Measurements from ENCODE around the gene SMG5. TPM values are rescaled to one million over a fixed set of nuclear protein-coding genes. Genes with fewer than 3 reads are reported as not detected.

SMG5 gene
- total RNA-seq, 2 donors from 2014 or later, result 65.2 to 107 TPM

DNA sequence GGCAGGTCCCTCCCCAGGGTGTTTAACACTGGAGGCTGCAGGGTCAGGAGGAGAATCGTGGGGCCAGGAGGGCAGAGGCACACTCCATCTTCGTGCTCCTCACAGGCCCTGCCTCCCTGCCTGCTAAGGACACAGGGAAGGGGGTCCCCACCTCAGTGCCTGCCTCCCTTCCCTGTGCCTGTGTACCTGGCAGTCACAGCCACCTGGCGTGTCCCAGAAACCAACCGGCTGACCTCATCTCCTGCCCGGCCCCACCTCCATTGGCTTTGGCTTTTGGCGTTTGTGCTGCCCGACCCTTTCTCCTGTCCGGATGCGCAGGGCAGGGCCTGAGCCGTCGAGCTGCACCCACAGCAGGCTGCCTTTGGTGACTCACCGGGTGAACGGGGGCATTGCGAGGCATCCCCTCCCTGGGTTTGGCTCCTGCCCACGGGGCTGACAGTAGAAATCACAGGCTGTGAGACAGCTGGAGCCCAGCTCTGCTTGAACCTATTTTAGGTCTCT is 41.3 kb downstream of the SMG5 start:
- no peak for DNase-seq
- H3K36me3 ChIP-seq, result no peaks in the 10 kb centered on the region

DNA sequence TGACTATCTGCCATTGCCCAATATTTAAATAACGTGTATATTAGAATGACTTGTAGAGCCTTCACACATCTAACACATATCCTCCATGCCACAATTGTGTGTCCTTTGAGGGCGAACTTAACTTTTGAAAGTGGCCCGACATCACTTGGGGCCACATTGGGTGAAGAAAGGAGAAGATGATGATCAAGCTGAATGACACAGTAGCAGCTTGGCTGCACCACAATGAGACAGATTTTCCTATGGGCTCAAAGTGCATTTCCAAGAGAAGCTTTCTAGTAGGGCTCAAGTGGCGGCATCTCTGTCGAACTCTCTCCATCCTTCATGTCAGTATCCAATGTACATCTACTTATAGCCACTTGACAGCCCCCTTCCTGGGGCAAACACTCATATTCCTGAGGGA is 44.4 kb downstream of the SMG5 start:
- Histone ChIP-seq H3K9me3 (no peaks in the 10 kb centered on the region), H3K36me3 (no peaks in the 10 kb centered on the region), H3K27me3 (no peaks in the 10 kb centered on the region), H3K4me3 (no peak overlapping the region), H3K9ac (ENCODE audit: low read depth in 2 of 2, low read length in 2 of 2) (no peak overlapping the region), H3K27ac (no peak overlapping the region), H3K4me1 (no peaks in the 10 kb centered on the region)
- intact Hi-C loops (cut with DNase I), result no loop called here
- TF ChIP-seq CTCF (IDR thresholded peaks at IDR 0.05), result no peak
- no peak for DNase-seq

More for the DNA sequence above, 41.3 kb downstream of the SMG5 start:
- no peak for TF ChIP-seq CTCF (IDR thresholded peaks at IDR 0.05)
- Histone ChIP-seq H3K9ac (ENCODE audit: low read depth in 2 of 2, low read length in 2 of 2) (no peak overlapping the region), H3K27me3 (peaks cover 13% of the 10 kb centered on the region), H3K4me3 (no peak overlapping the region), H3K9me3 (no peaks in the 10 kb centered on the region), H3K27ac (no peak overlapping the region), H3K4me1 (peaks cover 9% of the 10 kb centered on the region)
- intact Hi-C loops (cut with DNase I), result no loop called here

DNA sequence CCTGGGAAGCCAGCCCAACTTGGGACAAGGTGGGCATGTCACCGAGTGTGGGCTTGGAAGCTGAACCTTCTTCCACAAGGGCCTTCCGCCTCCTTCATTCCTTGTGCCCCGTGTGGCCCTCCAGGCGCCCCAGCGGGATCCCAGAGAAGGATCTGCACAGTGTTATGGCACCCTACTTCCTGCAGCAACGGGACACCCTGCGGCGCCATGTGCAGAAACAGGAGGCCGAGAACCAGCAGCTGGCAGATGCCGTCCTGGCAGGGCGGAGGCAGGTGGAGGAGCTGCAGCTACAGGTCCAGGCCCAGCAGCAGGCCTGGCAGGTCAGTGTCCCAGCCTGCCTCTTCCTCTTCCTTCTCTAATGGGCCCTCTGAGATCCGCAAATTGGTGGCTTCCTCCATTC is 46.5 kb downstream of the SMG5 start:
- no peak for DNase-seq
- H3K9ac ChIP-seq (ENCODE audit: low read depth in 2 of 2, low read length in 2 of 2), result no peak overlapping the region
- H3K27me3 ChIP-seq, result no peaks in the 10 kb centered on the region

GRCh38 chr1:156233426-156234127 is 49.0 kb downstream of the SMG5 start:
- H3K36me3 ChIP-seq, result no peaks in the 10 kb centered on the region
- H3K9ac ChIP-seq (ENCODE audit: low read depth in 2 of 2, low read length in 2 of 2), result no peak overlapping the region
- intact Hi-C loops (cut with DNase I), result no loop called here
- TF ChIP-seq CTCF (IDR thresholded peaks at IDR 0.05), result no peak
- DNase-seq, result no peak
- no peaks in the 10 kb centered on the region for H3K4me1 ChIP-seq
- H3K4me3 ChIP-seq, result no peak overlapping the region
- H3K27me3 ChIP-seq, result no peaks in the 10 kb centered on the region
- H3K9me3 ChIP-seq, result no peaks in the 10 kb centered on the region
- no peak overlapping the region for H3K27ac ChIP-seq

More for the DNA sequence above, 46.5 kb downstream of the SMG5 start:
- Histone ChIP-seq H3K9me3 (no peaks in the 10 kb centered on the region), H3K4me1 (no peaks in the 10 kb centered on the region), H3K27ac (no peak overlapping the region), H3K36me3 (no peaks in the 10 kb centered on the region), H3K4me3 (no peak overlapping the region)
- intact Hi-C loops (cut with DNase I), result no loop called here
- TF ChIP-seq CTCF (IDR thresholded peaks at IDR 0.05), result no peak

DNA sequence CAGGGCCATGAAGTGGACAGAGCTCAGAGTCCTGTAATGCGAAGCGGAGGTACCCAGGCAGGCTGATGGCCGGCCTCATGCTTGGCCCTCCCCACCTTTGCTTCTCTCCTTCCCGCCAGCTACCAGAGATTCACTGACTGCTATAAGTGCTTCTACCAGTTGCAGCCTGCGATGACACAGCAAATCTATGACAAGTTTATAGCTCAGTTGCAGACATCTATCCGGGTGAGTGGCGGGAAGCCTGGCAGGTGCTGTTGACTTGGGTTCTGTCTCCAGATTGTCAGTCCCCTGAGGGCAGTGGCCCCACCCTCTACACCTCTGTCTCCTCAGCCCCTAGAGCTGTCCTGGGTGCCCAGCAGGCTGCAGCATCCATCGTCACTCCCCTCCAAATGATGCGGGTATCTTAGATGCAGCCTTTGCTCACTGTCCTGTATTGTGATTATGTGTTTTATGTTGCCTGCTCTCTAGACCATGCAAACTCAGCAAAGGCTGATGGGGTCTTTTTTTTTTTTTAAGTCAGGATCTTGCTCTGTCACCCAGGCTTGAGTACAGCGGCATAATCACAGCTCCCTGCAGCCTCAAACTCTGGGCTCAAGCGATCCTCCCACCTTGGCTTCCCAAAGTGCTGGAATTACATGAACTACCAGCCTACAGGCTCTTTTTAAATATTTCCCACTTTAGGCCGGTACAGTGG is 50.3 kb downstream of the SMG5 start:
- no peak overlapping the region for H3K27ac ChIP-seq
- no peaks in the 10 kb centered on the region for H3K4me1 ChIP-seq
- intact Hi-C loops (cut with DNase I), result no loop called here
- H3K27me3 ChIP-seq, result no peaks in the 10 kb centered on the region
- no peaks in the 10 kb centered on the region for H3K36me3 ChIP-seq
- H3K4me3 ChIP-seq, result no peak overlapping the region
- H3K9ac ChIP-seq (ENCODE audit: low read depth in 2 of 2, low read length in 2 of 2), result no peak overlapping the region
- TF ChIP-seq CTCF (IDR thresholded peaks at IDR 0.05), result no peak
- no peaks in the 10 kb centered on the region for H3K9me3 ChIP-seq
- DNase-seq, result no peak
